IMR-90 (cell line): Measurements from ENCODE around the gene STK17A. TPM values are rescaled to one million over a fixed set of nuclear protein-coding genes. Genes with fewer than 3 reads are reported as not detected.

Experiments used
- ATAC-seq: fragments of 200-7000 bp; cut with Tn5 transposase; 2 replicates; pipeline ENCODE4 v1.9.1; 2020; ENCODE audit warnings: low read depth, mild to moderate bottlenecking, moderate library complexity
- BruUV-seq: library from RNA; stranded (reverse); fragments of 400-500 nt; replicated peaks from 2 replicates; lab custom pipeline; 2021; lab: Mats Ljungman, UMichigan
- CTCF ChIA-PET: fragments of 300-600 bp; formaldehyde crosslinking; extraction: SDS; loops from one replicate; lab custom pipeline; 2021; ENCODE audit warnings: antibody characterized with exemption; lab: Yijun Ruan, JAX
- POLR2A ChIA-PET: fragments of 300-600 bp; sonication (Branson Sonifier 250); formaldehyde crosslinking; loops from one replicate; lab custom pipeline; 2022; ENCODE audit warnings: antibody characterized with exemption; ENCODE audit not compliant: unreplicated experiment; lab: Charles Lee
- DNase-seq: peaks from one replicate; pipeline ENCODE4 v3.0.0; 2013
- H2AFZ ChIP-seq: replicated peaks from 2 replicates; pipeline ENCODE3; 2013; ENCODE audit warnings: low read length, mild to moderate bottlenecking; ENCODE audit not compliant: poor library complexity
- H2AK5ac ChIP-seq: 2 replicates; pipeline ENCODE4 v1.6.1; 2013; ENCODE audit warnings: low read depth, low read length, inconsistent platforms
- H2AK9ac ChIP-seq: replicated peaks from 2 replicates; pipeline ENCODE3; 2013; ENCODE audit warnings: mild to moderate bottlenecking, low read depth, low read length, moderate library complexity; ENCODE audit not compliant: poor library complexity
- H2BK120ac ChIP-seq: 2 replicates; pipeline ENCODE4 v1.6.1; 2013; ENCODE audit warnings: low read depth, low read length, inconsistent platforms
- H2BK15ac ChIP-seq: 3 replicates; pipeline ENCODE4 v1.6.1; 2013; ENCODE audit warnings: low read depth, low read length, inconsistent platforms
- H2BK20ac ChIP-seq: 2 replicates; pipeline ENCODE4 v1.6.1; 2013; ENCODE audit warnings: low read depth, mild to moderate bottlenecking, inconsistent platforms, low read length, moderate library complexity
- H2BK5ac ChIP-seq: 2 replicates; pipeline ENCODE4 v1.6.1; 2013; ENCODE audit warnings: mild to moderate bottlenecking, low read depth, low read length, inconsistent platforms; ENCODE audit not compliant: poor library complexity, severe bottlenecking
- H3K14ac ChIP-seq: replicated peaks from 2 replicates; pipeline ENCODE4 v1.6.1; 2013; ENCODE audit warnings: low read depth, low read length, inconsistent platforms
- H3K18ac ChIP-seq: 2 replicates; pipeline ENCODE4 v1.6.1; 2013; ENCODE audit warnings: low read depth, low read length, control low read depth
- H3K23ac ChIP-seq: 2 replicates; pipeline ENCODE4 v1.6.1; 2013; ENCODE audit warnings: low read depth, low read length, inconsistent platforms
- H3K27ac ChIP-seq: 2 replicates; pipeline ENCODE4 v1.5.1; 2013; ENCODE audit warnings: mild to moderate bottlenecking, control low read depth, low read length; ENCODE audit not compliant: insufficient read depth
- H3K27me3 ChIP-seq: 2 replicates; pipeline ENCODE4 v1.6.1; 2013; ENCODE audit warnings: low read length; ENCODE audit not compliant: control insufficient read depth, insufficient read depth
- H3K36me3 ChIP-seq: 2 replicates; pipeline ENCODE4 v1.6.1; 2013; ENCODE audit warnings: low read length, mixed read lengths; ENCODE audit not compliant: control insufficient read depth, insufficient read depth
- H3K4ac ChIP-seq: 2 replicates; pipeline ENCODE4 v1.6.1; 2013; ENCODE audit warnings: low read depth, low read length, inconsistent platforms
- H3K4me1 ChIP-seq: 2 replicates; pipeline ENCODE4 v1.6.1; 2013; ENCODE audit warnings: low read length, mixed read lengths; ENCODE audit not compliant: control insufficient read depth, insufficient read depth
- H3K4me2 ChIP-seq: 2 replicates; pipeline ENCODE4 v1.6.1; 2013; ENCODE audit warnings: low read depth, mild to moderate bottlenecking, control low read depth, low read length, moderate library complexity
- H3K4me3 ChIP-seq: 2 replicates; pipeline ENCODE4 v1.5.1; 2013; ENCODE audit warnings: low read depth, mild to moderate bottlenecking, control low read depth, low read length, moderate library complexity; ENCODE audit not compliant: insufficient read depth
- H3K56ac ChIP-seq: 2 replicates; pipeline ENCODE4 v1.6.1; 2013; ENCODE audit warnings: low read length, inconsistent platforms; ENCODE audit not compliant: insufficient read depth; ENCODE audit errors: extremely low read depth
- H3K79me1 ChIP-seq, 2 experiments: 2 replicates each; pipeline ENCODE4 v1.6.1; 2013; ENCODE audit warnings: low read length in 2 of 2, inconsistent platforms in 1 of 2, low read depth in 1 of 2
- H3K9ac ChIP-seq: 2 replicates; pipeline ENCODE4 v1.6.1; 2013; ENCODE audit warnings: low read depth, low read length, control low read depth
- H3K9me1 ChIP-seq: 2 replicates; pipeline ENCODE4 v1.6.1; 2013; ENCODE audit warnings: low read length, inconsistent platforms; ENCODE audit not compliant: insufficient read depth
- H3K9me3 ChIP-seq: 2 replicates; pipeline ENCODE4 v1.6.1; 2013; ENCODE audit warnings: low read length; ENCODE audit not compliant: control insufficient read depth, insufficient read depth
- H4K20me1 ChIP-seq: 2 replicates; pipeline ENCODE4 v1.6.1; 2013; ENCODE audit warnings: low read length, inconsistent platforms; ENCODE audit not compliant: insufficient read depth
- H4K5ac ChIP-seq: 2 replicates; pipeline ENCODE4 v1.6.1; 2013; ENCODE audit warnings: mild to moderate bottlenecking, low read depth, low read length, control low read depth
- H4K8ac ChIP-seq, 2 experiments: 2 replicates each; pipeline ENCODE4 v1.6.1; 2013; ENCODE audit warnings: low read depth in 2 of 2, low read length in 2 of 2, control low read depth in 1 of 2, inconsistent platforms in 1 of 2
- H4K91ac ChIP-seq: 2 replicates; pipeline ENCODE4 v1.6.1; 2013; ENCODE audit warnings: low read depth, low read length, inconsistent platforms; ENCODE audit not compliant: insufficient read depth
- BHLHE40 ChIP-seq: fragments of 150-350 bp; IDR thresholded peaks from 2 replicates; pipeline ENCODE4 v1.6.1; 2016; ENCODE audit warnings: mild to moderate bottlenecking, low read depth, low read length
- CEBPB ChIP-seq: IDR thresholded peaks from 2 replicates; pipeline ENCODE4 v1.6.1; 2012; ENCODE audit warnings: low read depth, low read length, improper control_type of control experiment
- CHD1 ChIP-seq: IDR thresholded peaks from 2 replicates; pipeline ENCODE4 v1.6.1; 2012; ENCODE audit warnings: low read depth, low read length, improper control_type of control experiment
- CTCF ChIP-seq: conservative IDR thresholded peaks from 2 replicates; pipeline ENCODE4 v1.5.1; 2012; ENCODE audit warnings: mild to moderate bottlenecking, low read depth, low read length, improper control_type of control experiment
- ELK1 ChIP-seq: fragments of 150-350 bp; IDR thresholded peaks from 2 replicates; pipeline ENCODE4 v1.6.1; 2016; ENCODE audit warnings: low read depth, mild to moderate bottlenecking, low read length, moderate library complexity, borderline replicate concordance
- FOS ChIP-seq: fragments of 150-350 bp; IDR thresholded peaks from 2 replicates; pipeline ENCODE4 v1.6.1; 2016; ENCODE audit warnings: low read depth, low read length
- MAFK ChIP-seq: IDR thresholded peaks from 2 replicates; pipeline ENCODE4 v1.6.1; 2012; ENCODE audit warnings: low read depth, low read length, improper control_type of control experiment
- MAZ ChIP-seq: IDR thresholded peaks from 2 replicates; pipeline ENCODE4 v1.6.1; 2012; ENCODE audit warnings: low read depth, mild to moderate bottlenecking, low read length, improper control_type of control experiment, moderate library complexity, borderline replicate concordance
- MXI1 ChIP-seq: IDR thresholded peaks from 2 replicates; pipeline ENCODE4 v1.6.1; 2012; ENCODE audit warnings: low read depth, mild to moderate bottlenecking, low read length, moderate library complexity, borderline replicate concordance
- NFE2L2 ChIP-seq: fragments of 150-350 bp; IDR thresholded peaks from 2 replicates; pipeline ENCODE4 v1.6.1; 2016; ENCODE audit warnings: low read depth, mild to moderate bottlenecking, low read length
- POLR2A ChIP-seq: IDR thresholded peaks from 2 replicates; pipeline ENCODE4 v1.6.1; 2012; ENCODE audit warnings: mild to moderate bottlenecking, low read depth, low read length
- RAD21 ChIP-seq: IDR thresholded peaks from 2 replicates; pipeline ENCODE4 v1.6.1; 2012; ENCODE audit warnings: low read length, improper control_type of control experiment
- RCOR1 ChIP-seq: IDR thresholded peaks from 2 replicates; pipeline ENCODE4 v1.6.1; 2012; ENCODE audit warnings: mild to moderate bottlenecking, low read length, improper control_type of control experiment; ENCODE audit not compliant: insufficient replicate concordance
- RFX5 ChIP-seq: IDR thresholded peaks from 2 replicates; pipeline ENCODE4 v1.8.0; 2012; ENCODE audit warnings: low read depth, mild to moderate bottlenecking, low read length, moderate library complexity
- SMC3 ChIP-seq: fragments of 150-350 bp; IDR thresholded peaks from 2 replicates; pipeline ENCODE4 v1.6.1; 2016; ENCODE audit warnings: low read depth, mild to moderate bottlenecking, antibody characterized with exemption, low read length, moderate library complexity
- dilution Hi-C: fragments of 300-500 bp; cut with HindIII; formaldehyde crosslinking; loops from one replicate; pipeline ENCODE4 v1.14.3; 2018; ENCODE audit warnings: low sequenced_read_pairs; ENCODE audit not compliant: unreplicated experiment
- in situ Hi-C: fragments of 300-500 bp; cut with MboI; formaldehyde crosslinking; loops from 3 replicates; pipeline ENCODE4 v1.14.3; 2019; ENCODE audit warnings: low sequenced_read_pairs, inconsistent platforms, mixed read lengths
- intact Hi-C: fragments of 100-400 bp; cut with micrococcal nuclease; formaldehyde crosslinking; loops from 2 replicates; pipeline ENCODE4 v1.10.0; 2022
- polyA plus RNA-seq, 3 experiments: library from polyadenylated mRNA; depleted of rRNA; stranded (reverse); fragments of >200 nt; gene quantifications; 2 replicates each; pipeline ENCODE4 v1.2.3, GENCODE V29; 2012; ENCODE audit warnings: low replicate concordance in 1 of 3
- total RNA-seq: library from RNA; depleted of rRNA; stranded (reverse); fragments of >200 nt; gene quantifications from 2 replicates; pipeline ENCODE4 v1.2.3, GENCODE V29; 2012
- TF ChIP-seq, protein P1 (sequence below): fragments of 150-350 bp; IDR thresholded peaks from 2 replicates; pipeline ENCODE4 v1.6.1; 2017; ENCODE audit warnings: mild to moderate bottlenecking, antibody characterized with exemption, low read length, low read depth

Gene STK17A
- total and polyA plus RNA-seq, 2 of the 4 experiments (the other 2 are of a cell fraction), result 40.5 to 50.5 TPM

GRCh38 chr7:43546231-43546630, 36.7 kb upstream of the STK17A start:
- Histone ChIP-seq H3K56ac (no peak overlapping the region), H2BK20ac (no peak overlapping the region), H2BK15ac (no peak overlapping the region), H3K14ac (no peak overlapping the region), H3K9me3 (peaks cover 2% of the 10 kb centered on the region; the same call in 1 of the 2 replicates), H4K20me1 (no peaks in the 10 kb centered on the region), H3K4ac (no peak overlapping the region), H4K5ac (no peak overlapping the region), H4K8ac (no peak overlapping the region), H3K36me3 (no peaks in the 10 kb centered on the region), H2BK5ac (no peak overlapping the region), H4K91ac (no peak overlapping the region), H3K4me3 (no peak overlapping the region), H3K9me1 (no peaks in the 10 kb centered on the region), H3K27me3 (peaks cover 28% of the 10 kb centered on the region), H2AFZ (no peak overlapping the region), H3K27ac (no peak overlapping the region), H2AK5ac (no peak overlapping the region), H3K4me2 (no peak overlapping the region), H3K4me1 (no peaks in the 10 kb centered on the region), H3K9ac (no peak overlapping the region), H2BK120ac (no peak overlapping the region), H3K23ac (no peak overlapping the region), H3K18ac (no peak overlapping the region), H3K79me1 (no peaks in the 10 kb centered on the region), H2AK9ac (no peak overlapping the region)
- in situ Hi-C loops (no loop called here), dilution Hi-C loops (no loop called here), intact Hi-C loops (no loop called here)
- ChIA-PET POLR2A (no interaction called here), CTCF (interaction anchor here (0.6 kb wide), 1 partner anchor 397 kb away, joined by 3 read pairs; no protein-coding TSS in a partner anchor)
- BruUV-seq, result no TSS peak
- DNase-seq, result no peak
- ATAC-seq, result no peak
- TF ChIP-seq MXI1 (no peak), CEBPB (no peak), MAZ (no peak), ELK1 (no peak), SMC3 (no peak), CHD1 (no peak), NFE2L2 (no peak), RAD21 (no peak), CTCF (no peak), RCOR1 (no peak), POLR2A (no peak), MAFK (no peak), BHLHE40 (no peak), RFX5 (no peak), FOS (no peak)
- TF ChIP-seq, protein P1, sequence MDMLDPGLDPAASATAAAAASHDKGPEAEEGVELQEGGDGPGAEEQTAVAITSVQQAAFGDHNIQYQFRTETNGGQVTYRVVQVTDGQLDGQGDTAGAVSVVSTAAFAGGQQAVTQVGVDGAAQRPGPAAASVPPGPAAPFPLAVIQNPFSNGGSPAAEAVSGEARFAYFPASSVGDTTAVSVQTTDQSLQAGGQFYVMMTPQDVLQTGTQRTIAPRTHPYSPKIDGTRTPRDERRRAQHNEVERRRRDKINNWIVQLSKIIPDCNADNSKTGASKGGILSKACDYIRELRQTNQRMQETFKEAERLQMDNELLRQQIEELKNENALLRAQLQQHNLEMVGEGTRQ, result no peak
